ENCODE data around the gene RPUSD1.
"Not testable (repeated sequence)": the region's sequence is repeated elsewhere in the genome, so short reads cannot be mapped to it uniquely, and the experiment has no call there.

The RPUSD1 gene

DNA sequence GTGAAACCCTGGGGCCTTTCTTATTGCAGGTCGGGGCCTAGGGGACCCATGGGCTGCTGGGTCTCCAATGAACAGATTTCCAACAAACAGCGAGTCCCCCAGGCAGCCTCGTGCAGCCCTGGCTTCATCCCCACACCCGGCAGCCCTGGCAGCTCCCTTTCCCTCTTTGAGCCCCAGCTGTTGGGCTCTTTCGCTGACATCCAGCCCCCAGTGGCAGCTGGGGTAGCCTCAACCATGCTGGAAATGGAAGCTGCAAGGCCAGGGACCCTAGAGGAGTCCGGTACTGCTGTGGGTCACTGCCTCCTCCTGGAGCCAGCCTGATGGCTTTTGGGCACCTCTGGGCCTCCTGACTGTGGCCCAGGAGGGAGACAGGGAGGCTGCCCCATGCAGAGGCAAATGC lies 5.9 kb downstream of the RPUSD1 start:
- DNase-seq (ENCODE audit: low spot score), result no peak

DNA sequence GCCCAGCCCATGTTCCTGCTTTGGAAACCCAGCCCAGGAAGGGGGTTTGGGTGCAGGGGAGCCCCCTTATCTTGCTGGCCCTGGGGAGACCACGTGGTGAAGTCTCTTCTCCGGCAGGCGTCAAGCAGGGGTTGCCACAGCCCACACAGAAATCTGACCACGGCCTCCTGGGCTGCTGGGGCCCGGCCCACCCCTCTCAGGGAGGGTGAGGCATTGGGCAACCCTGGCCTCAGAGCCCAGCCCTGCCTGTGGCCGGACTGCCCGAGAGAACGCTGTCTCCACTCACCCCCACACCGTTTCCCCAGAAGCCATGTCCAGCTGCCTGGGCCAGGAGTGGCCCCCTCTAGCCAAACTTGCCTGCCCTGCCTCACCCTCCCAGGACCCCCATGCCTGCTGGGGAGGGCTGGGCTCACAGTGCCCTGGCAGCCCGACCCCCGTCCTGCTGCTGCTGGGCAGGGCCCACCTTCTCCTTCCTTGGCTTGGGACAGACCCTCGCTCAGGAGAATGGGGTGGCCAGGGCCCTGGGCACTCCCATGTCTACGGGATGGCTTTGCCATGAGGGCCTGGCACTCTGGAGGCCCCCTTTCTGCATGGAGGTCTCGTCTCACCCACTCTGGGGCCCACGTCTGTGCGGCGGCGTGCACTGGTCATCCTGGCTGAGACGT lies 6.7 kb downstream of the RPUSD1 start:
- no peak for DNase-seq (ENCODE audit: low spot score)

DNA sequence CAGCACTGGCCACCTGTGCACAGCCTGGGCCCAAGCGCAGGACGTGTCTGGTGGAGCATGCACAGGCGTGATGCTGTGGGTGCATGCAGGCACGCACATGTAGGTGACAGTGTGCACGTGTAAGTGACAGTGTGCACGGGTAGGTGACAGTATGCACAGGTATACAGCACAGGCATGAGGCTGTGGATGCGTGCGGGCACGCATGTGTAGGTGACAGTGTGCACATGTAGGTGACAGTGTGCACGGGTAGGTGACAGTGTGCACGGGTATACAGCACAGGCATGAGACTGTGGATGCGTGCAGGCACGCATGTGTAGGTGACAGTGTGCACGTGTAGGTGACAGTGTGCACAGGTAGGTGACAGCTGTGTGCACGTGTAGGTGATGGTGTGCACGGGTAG lies 7.9 kb downstream of the RPUSD1 start:
- DNase-seq (ENCODE audit: low spot score), result no peak

DNA sequence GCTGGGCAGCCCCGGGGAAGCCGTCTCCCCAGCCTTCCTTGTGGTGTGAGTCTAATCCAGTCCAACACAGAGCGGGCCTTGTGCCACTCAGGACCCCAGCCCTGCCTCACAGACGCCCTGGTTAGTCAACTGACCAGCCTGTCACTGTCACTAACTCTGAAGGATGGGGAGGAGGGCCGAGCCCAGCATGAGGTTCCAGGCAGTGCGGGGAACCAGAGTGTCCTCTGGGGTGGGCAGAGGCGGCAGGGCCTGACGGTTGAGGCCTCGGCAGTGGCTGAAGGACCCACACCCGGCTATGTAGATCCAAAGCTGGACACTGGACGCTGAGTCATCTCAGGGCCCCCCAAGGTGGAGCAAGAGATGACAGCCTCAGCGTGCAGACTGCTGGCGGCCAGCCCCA lies 8.6 kb downstream of the RPUSD1 start:
- no peak for DNase-seq (ENCODE audit: low spot score)

DNA sequence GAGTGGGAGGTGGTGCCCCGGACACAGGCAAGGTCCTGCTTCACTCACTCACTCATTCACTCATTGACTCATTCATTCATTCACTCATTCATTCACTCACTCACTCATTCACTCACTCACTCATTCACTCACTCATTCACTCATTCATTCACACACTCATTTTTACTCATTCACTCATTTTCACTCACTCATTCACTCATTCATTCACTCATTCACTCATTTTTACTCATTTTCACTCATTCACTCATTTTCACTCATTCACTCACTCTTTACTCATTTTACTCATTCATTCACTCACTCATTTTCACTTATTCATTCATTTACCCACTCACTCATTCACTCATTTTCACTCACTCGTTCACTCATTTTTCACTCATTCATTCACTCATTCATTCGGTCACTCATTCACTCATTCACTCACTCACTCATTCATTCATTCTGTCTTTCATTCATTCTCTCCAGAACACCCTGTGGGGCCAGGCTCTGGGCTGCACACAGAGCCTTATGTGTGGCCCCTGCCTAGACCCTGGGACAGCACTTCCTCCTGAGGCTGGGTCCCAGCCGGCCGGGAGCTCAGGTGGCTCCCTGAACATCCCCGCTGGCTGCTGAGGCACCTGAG lies 9.2 kb downstream of the RPUSD1 start:
- DNase-seq (ENCODE audit: low spot score), result no peak

DNA sequence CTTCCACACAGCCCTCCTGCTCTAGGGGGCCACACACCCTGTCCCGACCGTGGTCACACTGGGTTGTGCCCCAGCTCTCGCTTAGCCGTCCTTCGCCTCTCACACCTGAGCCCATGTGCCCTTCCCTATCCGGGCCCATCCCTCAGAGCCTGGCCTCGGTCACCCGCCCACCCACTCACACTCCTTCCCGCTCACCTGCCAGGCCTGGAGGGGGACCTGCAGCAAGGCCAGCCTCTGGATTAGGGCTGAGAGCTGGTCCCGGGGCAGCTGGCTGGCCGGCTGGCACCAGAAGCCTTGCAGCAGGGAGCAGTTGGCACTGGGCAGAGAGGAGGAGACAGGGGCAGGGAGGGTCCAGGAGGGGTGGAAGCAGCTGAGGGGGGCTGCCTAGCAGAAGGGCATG lies 9.7 kb downstream of the RPUSD1 start:
- DNase-seq (ENCODE audit: low spot score), result no peak

DNA sequence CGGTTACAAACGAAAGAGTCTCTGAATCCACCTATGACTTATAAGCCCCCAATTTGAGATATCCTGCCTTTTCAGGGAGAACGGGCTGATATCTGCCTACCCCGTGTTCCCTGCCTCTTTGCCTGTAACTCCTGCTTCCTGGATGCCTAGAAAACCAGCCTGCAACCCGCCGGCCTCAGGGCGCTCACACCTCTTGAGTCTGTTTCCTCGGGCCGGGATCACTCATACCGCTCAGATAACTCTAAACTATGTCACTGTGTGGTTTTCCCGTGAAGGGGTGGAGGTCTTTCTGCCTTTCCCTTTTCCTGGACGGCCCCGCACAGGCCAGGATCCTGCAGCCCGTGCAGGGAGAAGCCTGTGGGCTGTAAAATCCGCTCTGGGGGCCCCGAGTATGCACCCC lies 10.4 kb downstream of the RPUSD1 start:
- DNase-seq (ENCODE audit: low spot score), result no peak

DNA sequence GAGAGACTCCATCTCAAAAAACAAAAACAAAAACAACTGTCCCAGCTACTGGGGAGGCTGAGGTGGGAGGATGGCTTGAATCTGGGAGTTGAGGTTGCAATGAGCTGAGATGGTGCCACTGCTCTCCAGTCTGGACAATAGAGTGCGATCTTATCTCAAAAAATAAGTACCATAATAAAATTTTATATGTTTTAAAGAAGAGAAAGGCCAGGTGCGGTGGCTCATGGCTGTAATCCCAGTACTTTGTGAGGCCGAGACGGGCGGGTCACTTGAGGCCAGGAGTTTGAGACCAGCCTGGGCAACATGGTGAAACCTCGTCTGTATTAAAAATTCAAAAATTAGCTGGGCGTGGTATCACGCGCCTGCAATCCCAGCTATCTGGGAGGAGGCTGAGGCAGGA lies 11.4 kb downstream of the RPUSD1 start:
- DNase-seq (ENCODE audit: low spot score), result no peak

DNA sequence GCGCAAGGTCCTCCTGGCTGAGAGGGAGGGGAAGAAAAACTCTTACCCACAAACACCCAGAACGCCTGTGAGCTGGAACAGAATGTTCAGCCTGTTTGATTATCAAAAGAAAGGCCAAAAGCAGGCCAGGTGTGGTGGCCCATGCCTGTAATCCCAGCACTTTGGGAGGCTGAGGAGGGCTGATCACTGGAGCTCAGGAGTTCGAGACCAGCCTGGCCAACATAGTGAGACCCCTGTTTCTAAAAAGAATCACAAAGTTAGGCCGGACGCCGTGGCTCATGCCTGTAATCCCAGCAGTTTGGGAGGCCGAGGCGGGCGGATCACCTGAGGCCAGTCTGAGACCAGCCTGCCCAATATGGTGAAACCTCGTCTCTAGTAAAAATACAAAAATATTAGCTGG lies 11.9 kb downstream of the RPUSD1 start:
- not testable (repeated sequence) for DNase-seq (ENCODE audit: low spot score)

DNA sequence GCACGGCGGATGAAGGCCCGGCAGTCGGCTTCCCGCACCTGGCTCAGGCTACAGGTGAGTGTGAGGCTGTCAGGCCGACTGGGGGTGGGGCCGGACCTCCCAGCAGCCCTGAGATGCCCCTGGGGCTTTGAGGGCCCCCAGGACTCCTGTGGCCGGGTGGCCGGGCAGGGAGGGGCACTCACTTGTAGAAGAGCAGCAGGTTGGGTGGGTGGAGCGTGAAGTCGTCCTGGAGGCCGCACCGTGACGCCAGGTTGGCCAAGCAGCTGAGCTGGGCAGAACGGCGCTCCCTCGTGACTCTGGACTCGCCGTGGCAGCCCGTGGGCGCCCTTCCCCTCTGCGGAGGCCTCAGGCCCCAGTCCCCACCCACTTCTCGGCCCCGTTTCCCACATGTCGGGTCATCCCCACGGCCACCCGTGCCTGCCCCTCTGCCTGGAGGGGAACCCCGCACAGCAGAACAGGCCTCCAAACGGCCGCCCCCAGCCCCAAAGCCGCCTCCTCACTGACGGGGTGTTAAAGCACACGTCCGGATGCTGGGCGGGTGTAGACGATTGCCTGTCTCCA lies 12.9 kb downstream of the RPUSD1 start:
- DNase-seq (ENCODE audit: low spot score), result no peak

DNA sequence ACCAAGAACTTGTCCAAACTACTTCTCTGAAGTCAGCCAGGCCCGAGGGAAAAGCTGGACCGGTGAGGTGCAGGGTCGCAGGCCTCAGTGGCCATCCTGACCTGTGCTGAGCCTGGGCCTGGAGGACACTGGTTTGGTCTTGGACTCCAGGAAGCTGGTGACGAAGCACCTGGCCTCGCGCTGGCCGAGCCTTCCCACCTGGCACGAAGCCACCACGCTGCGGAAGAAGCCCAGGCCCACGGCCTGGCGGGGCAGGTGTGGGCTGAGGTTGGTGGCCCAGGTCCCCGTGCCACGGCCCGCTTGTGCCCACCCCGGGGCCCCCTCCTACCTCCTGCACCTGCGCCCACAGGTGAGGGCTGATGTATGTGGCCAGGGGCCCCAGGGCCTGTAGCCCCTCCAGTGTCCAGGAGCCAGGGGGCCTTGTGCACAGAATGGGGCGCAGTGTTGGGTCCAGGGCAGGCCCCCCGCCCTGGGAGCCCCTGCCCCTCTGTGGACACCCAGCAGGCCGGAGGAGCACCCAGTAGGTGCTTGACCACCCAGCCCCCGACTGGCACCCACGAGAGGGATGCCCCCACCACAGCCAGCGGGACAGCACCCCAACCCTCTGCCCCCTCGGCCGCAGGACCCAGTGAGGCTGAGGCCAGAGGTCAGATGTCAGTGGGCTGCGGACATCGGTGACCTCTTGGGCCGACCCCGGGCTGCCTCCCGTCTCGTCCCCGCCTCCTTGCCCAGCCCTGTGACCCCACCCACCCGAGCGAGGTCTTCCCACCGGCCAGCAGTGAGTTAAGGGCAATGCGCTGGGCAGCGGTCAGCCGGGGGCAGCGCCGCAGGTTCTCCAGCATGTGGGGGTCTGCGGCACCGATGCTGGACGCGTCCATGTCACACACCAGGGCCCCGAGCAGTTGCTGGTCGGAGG lies 13.8 kb downstream of the RPUSD1 start:
- no peak for DNase-seq (ENCODE audit: low spot score)

DNA sequence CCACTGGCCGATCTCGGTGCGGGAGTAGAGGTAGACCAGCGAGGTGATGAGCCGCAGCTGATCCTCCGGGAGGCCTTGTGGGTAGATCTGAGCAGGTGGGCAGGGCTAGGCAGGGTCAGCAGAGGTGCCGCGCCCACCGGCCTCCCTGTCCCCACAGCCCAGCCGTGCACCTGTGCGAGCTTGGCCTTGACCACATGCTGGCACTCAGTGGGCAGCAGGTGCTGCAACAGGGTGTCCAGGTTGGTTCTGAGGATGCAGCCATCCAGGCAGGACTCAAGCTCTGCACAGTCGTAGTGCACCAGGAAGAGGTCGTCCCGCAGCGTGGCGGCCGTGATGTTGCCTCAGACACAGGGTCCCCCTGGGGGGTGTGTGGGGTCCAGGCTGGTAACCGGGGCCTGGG lies 15.2 kb downstream of the RPUSD1 start:
- DNase-seq (ENCODE audit: low spot score), result no peak

DNA sequence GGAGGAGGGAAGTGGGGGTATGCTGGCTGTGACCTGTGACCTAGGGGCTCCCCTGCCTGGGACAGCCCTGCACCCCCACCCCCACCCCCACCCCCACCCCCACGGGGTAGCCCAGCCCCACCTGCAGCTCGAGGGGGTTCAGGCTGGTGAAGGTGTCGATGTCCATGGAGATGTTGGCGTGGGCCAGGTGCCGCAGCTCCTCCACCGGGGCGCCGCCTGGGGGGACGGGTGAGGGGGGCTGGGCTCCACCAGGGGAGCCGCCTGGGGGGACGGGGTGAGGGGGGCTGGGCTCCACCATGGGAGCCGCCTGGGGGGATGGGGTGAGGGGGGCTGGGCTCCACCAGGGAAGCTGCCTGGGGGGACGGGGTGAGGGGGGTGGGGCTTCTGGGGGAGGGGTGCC lies 17.8 kb downstream of the RPUSD1 start:
- no peak for DNase-seq (ENCODE audit: low spot score)

DNA sequence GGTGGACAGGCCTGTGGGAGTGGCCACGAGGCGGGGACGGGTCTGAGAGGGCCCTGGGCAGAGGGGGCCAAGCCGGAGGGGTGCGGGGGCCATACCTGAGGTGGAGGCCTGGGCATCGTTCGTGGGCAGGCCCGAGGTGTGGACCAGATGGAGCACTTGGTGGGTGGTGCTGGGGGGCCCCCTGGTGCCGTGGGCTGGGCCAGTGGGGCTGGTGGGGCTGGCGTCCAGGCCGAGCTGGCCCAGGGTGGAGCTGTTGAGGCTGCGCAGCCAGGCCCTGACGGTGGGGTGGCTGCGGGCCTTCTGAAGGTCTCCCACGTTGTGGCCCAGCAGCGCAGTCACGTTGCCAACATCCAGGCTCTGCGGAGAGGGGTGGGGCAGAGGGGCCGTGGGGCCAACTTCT lies 18.2 kb downstream of the RPUSD1 start:
- DNase-seq (ENCODE audit: low spot score), result no peak

DNA sequence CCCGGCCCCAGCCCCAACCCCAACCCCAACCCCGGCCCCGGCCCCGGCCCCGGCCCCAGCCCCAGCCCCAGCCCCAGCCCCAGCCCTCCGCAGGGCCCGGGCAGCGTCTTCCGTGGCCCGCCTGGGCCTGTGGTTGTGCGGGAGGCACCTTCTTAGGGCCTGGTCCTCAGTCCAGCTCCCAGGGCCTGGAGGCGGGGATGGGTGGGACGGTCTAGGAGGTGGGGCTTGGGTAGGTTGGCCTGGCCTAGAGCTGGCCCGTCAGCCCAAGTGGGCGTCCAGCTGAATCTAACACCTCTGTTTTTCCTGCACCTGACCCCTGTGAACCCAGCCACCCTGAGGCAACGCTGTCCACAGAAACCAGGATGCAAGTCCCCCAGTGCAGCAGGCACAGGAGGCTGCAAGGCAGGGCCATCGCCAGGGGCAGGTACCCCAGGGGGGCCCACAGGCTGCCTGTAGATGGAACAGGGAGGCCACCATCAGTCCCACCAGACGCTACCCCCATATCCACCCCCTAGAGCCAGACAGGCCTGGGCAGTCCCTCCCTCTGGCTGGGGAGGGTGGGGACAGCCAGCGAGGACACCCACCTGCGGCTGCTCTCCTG lies 18.9 kb downstream of the RPUSD1 start:
- no peak for DNase-seq (ENCODE audit: low spot score)

DNA sequence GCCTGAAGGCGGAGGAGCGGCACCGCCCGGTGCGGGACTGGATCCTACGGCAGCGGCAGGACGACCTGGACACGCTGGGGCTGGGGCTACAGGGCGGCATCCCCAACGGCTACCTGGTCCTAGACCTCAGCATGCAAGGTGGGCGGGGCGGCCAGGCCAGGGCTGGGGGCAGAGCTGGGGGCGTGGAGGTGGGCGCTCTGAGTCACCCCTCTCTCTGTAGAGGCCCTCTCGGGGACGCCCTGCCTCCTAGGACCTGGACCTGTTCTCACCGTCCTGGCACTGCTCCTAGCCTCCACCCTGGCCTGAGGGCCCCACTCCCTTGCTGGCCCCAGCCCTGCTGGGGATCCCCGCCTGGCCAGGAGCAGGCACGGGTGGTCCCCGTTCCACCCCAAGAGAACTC lies 19.8 kb downstream of the RPUSD1 start:
- DNase-seq (ENCODE audit: low spot score), result no peak

DNA sequence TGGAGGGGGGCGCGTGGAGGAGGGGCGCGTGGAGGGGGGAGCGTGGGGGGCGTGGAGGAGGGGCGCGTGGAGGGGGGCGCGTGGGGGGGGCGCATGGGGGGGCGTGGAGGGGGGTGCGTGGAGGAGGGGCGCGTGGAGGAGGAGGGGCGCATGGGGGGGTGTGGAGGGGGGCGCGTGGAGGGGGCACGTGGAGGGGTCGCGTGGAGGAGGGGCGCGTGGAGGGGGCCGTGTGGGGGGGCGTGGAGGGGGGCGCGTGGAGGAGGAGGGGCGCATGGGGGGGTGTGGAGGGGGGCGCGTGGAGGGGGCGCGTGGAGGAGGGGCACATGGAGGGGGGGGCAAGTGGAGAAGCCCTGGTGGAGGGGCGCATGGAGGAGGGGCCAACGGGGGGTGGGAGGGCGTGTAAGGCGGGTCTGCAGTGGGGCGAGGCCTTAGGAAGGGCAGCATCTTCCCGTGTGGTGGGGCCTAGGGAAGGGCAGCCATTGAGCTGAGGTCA lies 20.4 kb downstream of the RPUSD1 start:
- no peak for DNase-seq (ENCODE audit: low spot score)

DNA sequence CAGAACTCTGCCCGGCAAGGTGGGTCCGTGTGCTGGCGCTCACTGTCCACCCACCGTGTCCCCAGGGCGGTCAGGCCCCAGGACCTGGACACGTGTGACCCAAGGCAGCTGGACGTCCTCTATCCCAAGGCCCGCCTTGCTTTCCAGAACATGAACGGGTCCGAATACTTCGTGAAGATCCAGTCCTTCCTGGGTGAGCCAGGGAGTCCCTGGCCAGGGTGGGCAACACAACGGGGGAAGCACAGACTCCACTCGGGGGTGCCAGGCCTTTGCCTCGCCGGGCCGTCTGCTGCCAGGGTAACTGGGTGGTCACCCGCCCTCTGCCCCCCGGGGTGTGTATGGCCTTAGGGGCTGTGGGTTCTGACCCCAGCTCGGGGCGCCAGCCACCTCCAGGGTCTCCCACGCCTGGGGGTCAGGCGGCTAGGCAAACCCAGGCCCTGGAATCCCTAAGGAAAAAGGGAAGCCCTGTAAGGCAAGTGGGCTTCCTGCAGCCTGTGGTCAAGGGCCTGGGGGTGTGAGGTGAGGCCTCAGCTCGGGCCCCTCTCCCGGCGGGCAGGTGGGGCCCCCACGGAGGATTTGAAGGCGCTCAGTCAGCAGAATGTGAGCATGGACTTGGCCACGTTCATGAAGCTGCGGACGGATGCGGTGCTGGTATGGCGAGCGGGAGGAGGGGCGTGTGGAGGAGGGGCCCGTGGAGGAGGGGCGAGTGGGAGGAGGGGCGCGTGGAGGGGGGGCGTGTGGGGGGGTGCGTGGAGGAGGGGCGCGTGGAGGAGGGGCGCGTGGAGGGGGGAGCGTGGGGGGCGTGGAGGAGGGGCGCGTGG lies 21.2 kb downstream of the RPUSD1 start:
- no peak for DNase-seq (ENCODE audit: low spot score)

DNA sequence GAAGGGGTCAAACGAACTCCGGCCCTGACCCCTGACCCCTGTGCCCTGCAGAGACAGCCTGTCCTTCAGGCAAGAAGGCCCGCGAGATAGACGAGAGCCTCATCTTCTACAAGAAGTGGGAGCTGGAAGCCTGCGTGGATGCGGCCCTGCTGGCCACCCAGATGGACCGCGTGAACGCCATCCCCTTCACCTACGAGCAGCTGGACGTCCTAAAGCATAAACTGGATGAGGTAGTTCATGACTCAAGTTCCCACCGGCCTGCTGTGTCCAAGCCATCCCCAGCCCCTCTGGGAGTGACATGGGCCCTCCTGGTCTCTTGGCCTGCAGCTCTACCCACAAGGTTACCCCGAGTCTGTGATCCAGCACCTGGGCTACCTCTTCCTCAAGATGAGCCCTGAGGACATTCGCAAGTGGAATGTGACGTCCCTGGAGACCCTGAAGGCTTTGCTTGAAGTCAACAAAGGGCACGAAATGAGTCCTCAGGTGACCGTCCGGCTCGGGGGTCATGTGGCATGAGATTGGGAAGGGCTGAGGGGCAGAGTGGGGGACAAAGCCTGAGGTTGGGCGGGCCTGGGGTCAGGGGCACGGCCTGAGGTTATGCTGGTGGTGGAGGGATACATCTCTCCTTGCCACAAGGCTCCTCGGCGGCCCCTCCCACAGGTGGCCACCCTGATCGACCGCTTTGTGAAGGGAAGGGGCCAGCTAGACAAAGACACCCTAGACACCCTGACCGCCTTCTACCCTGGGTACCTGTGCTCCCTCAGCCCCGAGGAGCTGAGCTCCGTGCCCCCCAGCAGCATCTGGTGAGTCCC lies 22.0 kb downstream of the RPUSD1 start:
- no peak for DNase-seq (ENCODE audit: low spot score)

DNA sequence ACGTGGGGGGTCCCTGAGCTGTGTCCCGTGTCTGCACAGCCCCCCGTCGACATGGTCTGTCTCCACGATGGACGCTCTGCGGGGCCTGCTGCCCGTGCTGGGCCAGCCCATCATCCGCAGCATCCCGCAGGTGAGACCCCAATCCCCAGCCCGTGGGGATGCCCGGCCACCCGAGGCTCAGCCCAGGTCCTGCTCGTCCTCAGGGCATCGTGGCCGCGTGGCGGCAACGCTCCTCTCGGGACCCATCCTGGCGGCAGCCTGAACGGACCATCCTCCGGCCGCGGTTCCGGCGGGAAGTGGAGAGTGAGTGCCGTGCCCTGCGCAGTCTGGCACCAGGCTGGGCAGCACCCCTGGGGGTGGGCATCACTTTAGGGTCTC lies 22.7 kb downstream of the RPUSD1 start:
- no peak for DNase-seq (ENCODE audit: low spot score)

Measured in activated CD4-positive, alpha-beta T cell treated with anti-CD3 and anti-CD28 coated beads, Interleukin-2, Interleukin-4, amounts not matched to agents 100 ng/mL and 50 ng/mL, durations not matched to agents 16 hours and 8 hours (primary cell).